H1 (cell line): ENCODE results near the gene TFCP2L1. TPM values are rescaled to one million over a fixed set of nuclear protein-coding genes. Genes with fewer than 3 reads are reported as not detected.

Experiments used
- BRCA1 ChIP-seq: IDR thresholded peaks from 2 replicates; pipeline ENCODE4 v1.6.1; 2012; ENCODE audit warnings: low read depth, low read length, improper control_type of control experiment
- GABPA ChIP-seq: IDR thresholded peaks from 2 replicates; pipeline ENCODE4 v1.6.1; 2011; ENCODE audit warnings: mild to moderate bottlenecking, low read length, moderate library complexity, borderline replicate concordance; ENCODE audit not compliant: insufficient read depth
- HDAC6 ChIP-seq: IDR thresholded peaks from one replicate; pipeline ENCODE4 v1.7.1; 2012; ENCODE audit warnings: low read depth, mild to moderate bottlenecking, inconsistent platforms, low read length, moderate library complexity
- JUND ChIP-seq: IDR thresholded peaks from 2 replicates; pipeline ENCODE4 v1.6.1; 2011; ENCODE audit warnings: mild to moderate bottlenecking, improper control_type of control experiment, low read length
- RBBP5 ChIP-seq: IDR thresholded peaks from 2 replicates; pipeline ENCODE4 v1.7.1; 2012; ENCODE audit warnings: low read depth, mild to moderate bottlenecking, inconsistent platforms, low read length, moderate library complexity, borderline replicate concordance
- polyA plus RNA-seq, 7 experiments: library from polyadenylated mRNA; depleted of rRNA in 3 of 7; stranded (reverse) in 5 of 7; unstranded in 2 of 7; fragments of >200 nt in 5 of 7; fragments of 200-250 nt in 2 of 7; gene quantifications; 1 replicate in 5 of 7; 2 replicates in 1 of 7; 4 replicates in 1 of 7; pipeline versions ENCODE4 v1.2.1 to v1.2.3, GENCODE V29; 2011 to 2013; ENCODE audit warnings: missing spikeins in 2 of 7, mixed read lengths in 2 of 7
- total RNA-seq: library from RNA; stranded (reverse); fragmentation: NEBNext Ultra II Directional; extraction: Animal tissue kit (Norgen Biotek cat#: 25700); gene quantifications from 2 replicates; pipeline ENCODE4 v1.2.1, GENCODE V29; 2021

The TFCP2L1 gene
- total and polyA plus RNA-seq, 2 of the 8 experiments (the other 6 are each of a cell fraction or from before 2014, with no cell fraction given) = 1.5 to 3.8 TPM

- TF ChIP-seq JUND = no peak
- no peak for TF ChIP-seq BRCA1
- no peak for TF ChIP-seq HDAC6
- TF ChIP-seq GABPA = no peak
- TF ChIP-seq RBBP5 = no peak
These were observed 19.9 kb upstream of the TFCP2L1 start (continued) for GRCh38 chr2:121304941-121305340.
